ACC112 (cell line): ENCODE data around the gene SLC66A2.
"Not testable (repeated sequence)": the region's sequence is repeated elsewhere in the genome, so short reads cannot be mapped to it uniquely, and the experiment has no call there.

Source experiments
- H2AFZ ChIP-seq: fragments of 200-600 bp; sonication (generic); one replicate; pipeline ENCODE4 v1.6.0; 2017; ENCODE audit warnings: antibody characterized with exemption, low read length; ENCODE audit not compliant: unreplicated experiment
- H3K27ac ChIP-seq: fragments of 200-600 bp; sonication (generic); 2 replicates; pipeline ENCODE4 v1.5.1; 2014; ENCODE audit warnings: low read depth, mild to moderate bottlenecking, antibody characterized with exemption, low read length, moderate library complexity
- H3K27me3 ChIP-seq: fragments of 200-600 bp; sonication (generic); 2 replicates; pipeline ENCODE4 v1.6.1; 2014; ENCODE audit warnings: mild to moderate bottlenecking, antibody characterized with exemption, low read length, moderate library complexity, mixed read lengths; ENCODE audit not compliant: insufficient read depth
- H3K36me3 ChIP-seq: fragments of 200-600 bp; sonication (generic); 2 replicates; pipeline ENCODE4 v1.6.1; 2016; ENCODE audit warnings: mild to moderate bottlenecking, antibody characterized with exemption, low read length, moderate library complexity, mixed read lengths; ENCODE audit not compliant: insufficient read depth
- H3K4me1 ChIP-seq: fragments of 200-600 bp; sonication (generic); one replicate; pipeline ENCODE4 v1.6.1; 2016; ENCODE audit warnings: low read length, mixed read lengths; ENCODE audit not compliant: insufficient read depth, unreplicated experiment, control insufficient read depth
- H3K4me3 ChIP-seq: fragments of 200-600 bp; sonication (generic); 2 replicates; pipeline ENCODE4 v1.5.1; 2014; ENCODE audit warnings: mild to moderate bottlenecking, low read depth, low read length
- H3K79me2 ChIP-seq: fragments of 200-600 bp; sonication (generic); one replicate; pipeline ENCODE4 v1.6.0; 2016; ENCODE audit warnings: low read length; ENCODE audit not compliant: control insufficient read depth, unreplicated experiment, insufficient read depth

Gene SLC66A2

GRCh38 chr18:79869591-79870300 is 81.7 kb downstream of the SLC66A2 start:
- Histone ChIP-seq H3K4me3 (no peak overlapping the region), H3K27me3 (peaks cover 12% of the 10 kb centered on the region), H3K36me3 (no peaks in the 10 kb centered on the region), H2AFZ (no peak overlapping the region), H3K79me2 (no peaks in the 10 kb centered on the region), H3K4me1 (no peaks in the 10 kb centered on the region), H3K27ac (no peak overlapping the region)

DNA sequence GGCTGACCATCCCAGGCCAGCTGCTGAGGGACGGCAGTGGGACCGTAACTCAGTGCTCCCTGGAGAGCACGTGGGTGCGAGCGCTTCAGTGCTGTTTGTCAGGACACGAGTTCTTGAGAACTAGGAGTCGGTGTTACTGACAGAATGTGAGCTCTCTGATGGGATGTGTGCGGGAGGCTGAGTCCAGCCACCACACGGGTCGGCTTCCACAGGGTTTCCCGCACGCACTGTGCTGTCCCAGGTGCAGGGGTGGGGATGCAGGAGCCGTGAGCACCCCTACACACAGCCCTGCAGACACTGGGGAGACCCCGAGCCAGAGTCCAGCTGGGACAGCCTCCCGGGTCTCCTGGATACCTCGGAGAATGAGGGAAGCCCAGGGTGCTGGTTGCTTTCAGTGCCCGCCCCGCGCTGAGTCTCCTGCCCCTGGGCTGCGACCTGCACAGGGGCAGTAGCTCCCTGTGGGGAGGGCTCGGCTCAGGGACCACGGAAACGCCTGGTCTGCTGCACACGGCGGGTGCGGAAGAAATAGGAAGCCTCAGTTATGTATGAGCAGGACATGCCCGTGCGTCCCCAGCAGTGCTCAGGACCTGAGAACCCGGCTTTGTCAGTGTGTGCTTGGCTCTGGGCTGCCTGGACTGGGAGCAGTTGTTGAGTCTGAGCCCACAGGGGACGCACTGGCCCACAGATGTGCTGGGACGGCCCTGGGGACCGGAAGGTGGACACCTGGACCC is 82.5 kb downstream of the SLC66A2 start:
- no peaks in the 10 kb centered on the region for H3K4me1 ChIP-seq
- H3K27me3 ChIP-seq = peaks cover 6% of the 10 kb centered on the region; the same call in 1 of the 2 replicates
- H3K79me2 ChIP-seq = no peaks in the 10 kb centered on the region
- no peak overlapping the region for H2AFZ ChIP-seq
- no peak overlapping the region for H3K4me3 ChIP-seq
- H3K36me3 ChIP-seq = no peaks in the 10 kb centered on the region
- no peak overlapping the region for H3K27ac ChIP-seq

- no peaks in the 10 kb centered on the region for H3K27me3 ChIP-seq
- H3K36me3 ChIP-seq = no peaks in the 10 kb centered on the region
- H3K79me2 ChIP-seq = no peaks in the 10 kb centered on the region
- H3K4me1 ChIP-seq = no peaks in the 10 kb centered on the region
- no peak overlapping the region for H2AFZ ChIP-seq
- H3K4me3 ChIP-seq = no peak overlapping the region
- H3K27ac ChIP-seq = no peak overlapping the region
These were observed 83.2 kb downstream of the SLC66A2 start for GRCh38 chr18:79868168-79868784.

GRCh38 chr18:79867666-79868065 is 83.8 kb downstream of the SLC66A2 start:
- Histone ChIP-seq H3K4me1 (no peaks in the 10 kb centered on the region), H3K79me2 (no peaks in the 10 kb centered on the region), H3K27ac (no peak overlapping the region), H3K36me3 (no peaks in the 10 kb centered on the region), H2AFZ (no peak overlapping the region), H3K4me3 (no peak overlapping the region), H3K27me3 (peaks cover 4% of the 10 kb centered on the region; the same call in 1 of the 2 replicates)

- Histone ChIP-seq H3K36me3 (no peaks in the 10 kb centered on the region), H3K4me1 (no peaks in the 10 kb centered on the region), H3K27me3 (peaks cover 11% of the 10 kb centered on the region; the same call in 1 of the 2 replicates), H3K4me3 (no peak overlapping the region), H3K27ac (no peak overlapping the region), H2AFZ (no peak overlapping the region), H3K79me2 (no peaks in the 10 kb centered on the region)
These were observed 84.4 kb downstream of the SLC66A2 start for GRCh38 chr18:79866889-79867574.

DNA sequence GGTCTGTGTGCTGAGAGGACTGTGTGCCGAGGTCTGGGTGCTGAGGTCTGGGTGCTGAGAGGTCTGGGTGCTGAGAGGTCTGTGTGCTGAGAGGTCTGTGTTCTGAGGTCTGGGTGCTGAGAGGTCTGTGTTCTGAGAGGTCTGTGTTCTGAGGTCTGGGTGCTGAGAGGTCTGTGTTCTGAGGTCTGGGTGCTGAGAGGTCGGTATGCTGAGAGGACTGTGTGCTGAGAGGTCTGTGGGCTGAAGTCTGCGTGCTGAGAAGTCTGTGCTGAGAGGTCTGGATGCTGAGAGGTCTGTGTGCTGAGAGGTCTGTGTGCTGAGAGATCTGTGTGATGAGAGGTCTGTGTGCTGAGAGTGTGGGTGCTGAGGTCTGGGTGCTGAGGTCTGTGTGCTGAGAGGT is 85.5 kb downstream of the SLC66A2 start:
- not testable (repeated sequence) for H3K79me2 ChIP-seq, H3K4me1 ChIP-seq, H2AFZ ChIP-seq, H3K36me3 ChIP-seq, H3K4me3 ChIP-seq, H3K27ac ChIP-seq
- peaks cover 16% of the 10 kb centered on the region; the same call in 1 of the 2 replicates for H3K27me3 ChIP-seq

GRCh38 chr18:79864955-79865354 is 86.5 kb downstream of the SLC66A2 start:
- not testable (repeated sequence) for H3K36me3 ChIP-seq, H3K79me2 ChIP-seq
- peaks cover 16% of the 10 kb centered on the region; the same call in 1 of the 2 replicates for H3K27me3 ChIP-seq

GRCh38 chr18:79864006-79864725 is 87.3 kb downstream of the SLC66A2 start:
- H3K4me3 ChIP-seq = no peak overlapping the region
- no peaks in the 10 kb centered on the region for H3K79me2 ChIP-seq
- no peaks in the 10 kb centered on the region for H3K36me3 ChIP-seq

More at GRCh38 chr18:79864955-79865354, 86.5 kb downstream of the SLC66A2 start:
- not testable (repeated sequence) for H3K4me1 ChIP-seq, H2AFZ ChIP-seq, H3K27ac ChIP-seq, H3K4me3 ChIP-seq

GRCh38 chr18:79863161-79864005 is 88.1 kb downstream of the SLC66A2 start:
- no peak overlapping the region for H2AFZ ChIP-seq
- no peaks in the 10 kb centered on the region for H3K79me2 ChIP-seq
- H3K36me3 ChIP-seq = no peaks in the 10 kb centered on the region
- no peaks in the 10 kb centered on the region for H3K4me1 ChIP-seq
- no peak overlapping the region for H3K27ac ChIP-seq
- H3K27me3 ChIP-seq = peaks cover 16% of the 10 kb centered on the region; the same call in 1 of the 2 replicates
- H3K4me3 ChIP-seq = no peak overlapping the region

More at GRCh38 chr18:79864006-79864725, 87.3 kb downstream of the SLC66A2 start:
- no peak overlapping the region for H3K27ac ChIP-seq
- no peaks in the 10 kb centered on the region for H3K4me1 ChIP-seq
- H2AFZ ChIP-seq = no peak overlapping the region
- peaks cover 16% of the 10 kb centered on the region; the same call in 1 of the 2 replicates for H3K27me3 ChIP-seq
